Tibial nerve (tissue), 3 donors: ENCODE measurements around the gene DGUOK.

Experiments used
- EP300 ChIP-seq, 2 donors: sonication (generic); formaldehyde crosslinking; IDR thresholded peaks; one replicate each; pipeline ENCODE4 v1.6.1; 2017; ENCODE audit warnings: antibody characterized with exemption in 2 of 2, mild to moderate bottlenecking in 1 of 2
- POLR2A ChIP-seq, 2 donors: fragments of 450-650 bp; IDR thresholded peaks; one replicate each; pipeline ENCODE4 v1.6.1; 2017; ENCODE audit warnings: antibody characterized with exemption in 2 of 2, mild to moderate bottlenecking in 2 of 2, moderate library complexity in 2 of 2

- TF ChIP-seq POLR2A (IDR thresholded peaks at IDR 0.05) (no peak), EP300 (IDR thresholded peaks at IDR 0.05) (no peak)
Measured at GRCh38 chr2:73971722-73972121, 45.0 kb downstream of the DGUOK start.
